Measurements from ENCODE around the gene ZBTB39. TPM values are rescaled to one million over a fixed set of nuclear protein-coding genes. Genes with fewer than 3 reads are reported as not detected.

Gene ZBTB39
- total and polyA plus RNA-seq, 2 of the 8 experiments (the other 6 are each of a cell fraction or from before 2014, with no cell fraction given) = 19.3 to 25.0 TPM

- TF ChIP-seq GABPA (IDR thresholded peaks at IDR 0.05; ENCODE audit: borderline replicate concordance, insufficient read depth, low read length) = no peak
- no peak for TF ChIP-seq JUN (IDR thresholded peaks at IDR 0.05; ENCODE audit: low read depth, low read length)
- no peak for TF ChIP-seq ATF2 (IDR thresholded peaks at IDR 0.05; ENCODE audit: low read length)
- TF ChIP-seq KDM4A (IDR thresholded peaks at IDR 0.05; ENCODE audit: low read depth, low read length, severe bottlenecking) = peak; percentile 51
- TF ChIP-seq TAF1 (IDR thresholded peaks at IDR 0.05; ENCODE audit: low read depth, low read length) = peak; percentile 71
- TF ChIP-seq NRF1 (IDR thresholded peaks at IDR 0.05; ENCODE audit: low read depth, low read length) = no peak
- no peak for TF ChIP-seq CTBP2 (IDR thresholded peaks at IDR 0.05; ENCODE audit: borderline replicate concordance, insufficient read depth, insufficient read length, low read length)
- peak; percentile 9; the same call in 1 of the 2 replicates for TF ChIP-seq TBP (IDR thresholded peaks at IDR 0.05; ENCODE audit: low read depth, low read length)
- TF ChIP-seq POLR2A (IDR thresholded peaks at IDR 0.05; ENCODE audit: control extremely low read depth in 1 of 2, low read depth in 2 of 2, low read length in 2 of 2) = peak; percentile 56 to 69; a peak in 2 of 3 replicates
- TF ChIP-seq BRCA1 (IDR thresholded peaks at IDR 0.05; ENCODE audit: low read depth, low read length) = no peak
- no peak for TF ChIP-seq EZH2 (IDR thresholded peaks at IDR 0.05; ENCODE audit: low read depth, low read length, severe bottlenecking)
- TF ChIP-seq CHD2 (IDR thresholded peaks at IDR 0.05; ENCODE audit: low read length) = no peak
- no peak for TF ChIP-seq CEBPB (IDR thresholded peaks at IDR 0.05; ENCODE audit: low read depth, low read length)
- no peak for TF ChIP-seq SIRT6 (IDR thresholded peaks at IDR 0.05; ENCODE audit: low read length)
- 0 out of 2 replicates have a peak, but pooled peaks have one; percentile 21 for TF ChIP-seq FOSL1 (IDR thresholded peaks at IDR 0.05; ENCODE audit: insufficient read depth, low read depth, low read length)
- TF ChIP-seq, protein P1, sequence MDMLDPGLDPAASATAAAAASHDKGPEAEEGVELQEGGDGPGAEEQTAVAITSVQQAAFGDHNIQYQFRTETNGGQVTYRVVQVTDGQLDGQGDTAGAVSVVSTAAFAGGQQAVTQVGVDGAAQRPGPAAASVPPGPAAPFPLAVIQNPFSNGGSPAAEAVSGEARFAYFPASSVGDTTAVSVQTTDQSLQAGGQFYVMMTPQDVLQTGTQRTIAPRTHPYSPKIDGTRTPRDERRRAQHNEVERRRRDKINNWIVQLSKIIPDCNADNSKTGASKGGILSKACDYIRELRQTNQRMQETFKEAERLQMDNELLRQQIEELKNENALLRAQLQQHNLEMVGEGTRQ (IDR thresholded peaks at IDR 0.05; ENCODE audit: low read length) = no peak
- TF ChIP-seq POLR2AphosphoS5 (IDR thresholded peaks at IDR 0.05; ENCODE audit: low read depth, low read length) = no peak
- TF ChIP-seq NANOG (IDR thresholded peaks at IDR 0.05; ENCODE audit: insufficient read depth, low read depth, low read length, poor library complexity, severe bottlenecking) = no peak
- no peak for TF ChIP-seq POU5F1 (IDR thresholded peaks at IDR 0.05; ENCODE audit: low read depth, low read length)
- no peak for TF ChIP-seq ZNF274 (IDR thresholded peaks at IDR 0.05; ENCODE audit: borderline replicate concordance, extremely low read depth, low read length)
- TF ChIP-seq TEAD4 (IDR thresholded peaks at IDR 0.05; ENCODE audit: low read depth, low read length) = no peak
- no peak for TF ChIP-seq SIX5 (IDR thresholded peaks at IDR 0.05; ENCODE audit: low read depth, low read length)
- TF ChIP-seq MAFK (IDR thresholded peaks at IDR 0.05; ENCODE audit: low read depth, low read length) = no peak
Observed at GRCh38 chr12:57005980-57006808, at the start of gene ZBTB39 (continued).

Data from H1 (cell line).